ENCODE measurements around the gene TNS3.

Gene TNS3

GRCh38 chr7:47244692-47245091, 337.2 kb downstream of the TNS3 start:
- Mint-ChIP-seq H3K27ac (no peak overlapping the region), H3K9me3 (peaks cover 4% of the 10 kb centered on the region), H3K27me3 (no peaks in the 10 kb centered on the region), H3K4me3 (no peak overlapping the region), H3K4me1 (ENCODE audit: low read depth) (no peaks in the 10 kb centered on the region), H3K36me3 (ENCODE audit: low read depth) (no peaks in the 10 kb centered on the region)
- no peak for DNase-seq

- no peaks in the 10 kb centered on the region for H3K9me3 Mint-ChIP-seq
- no peaks in the 10 kb centered on the region for H3K36me3 Mint-ChIP-seq (ENCODE audit: low read depth)
- no peak for DNase-seq
- H3K27me3 Mint-ChIP-seq, result no peaks in the 10 kb centered on the region
- H3K4me3 Mint-ChIP-seq, result no peak overlapping the region
- no peak overlapping the region for H3K27ac Mint-ChIP-seq
- H3K4me1 Mint-ChIP-seq (ENCODE audit: low read depth), result no peaks in the 10 kb centered on the region
Observed at GRCh38 chr7:47241112-47242065, 340.5 kb downstream of the TNS3 start.

DNA sequence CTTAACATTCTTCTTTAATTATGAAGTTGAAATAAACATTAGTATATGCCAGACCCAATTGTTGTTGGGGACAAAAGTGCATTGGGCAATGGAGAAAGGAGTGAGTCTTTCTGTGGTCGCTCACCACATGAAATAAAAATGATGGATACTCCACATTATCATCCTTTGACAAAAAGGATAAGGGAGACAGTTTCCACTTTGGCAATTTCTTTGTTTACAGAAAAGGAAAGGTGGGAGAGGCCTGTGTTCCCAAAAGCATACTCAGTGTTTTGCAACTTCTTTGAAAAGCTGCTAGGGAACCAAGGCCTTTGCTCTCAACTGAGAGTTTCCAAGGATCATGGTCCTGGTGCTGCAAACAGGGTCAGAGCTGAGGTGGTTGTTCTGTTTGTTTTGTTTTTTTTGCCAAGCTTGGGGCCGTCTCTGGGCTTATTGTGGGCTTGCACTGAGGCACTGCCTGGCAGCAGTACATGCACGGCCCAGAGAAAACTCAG, 341.9 kb downstream of the TNS3 start:
- DNase-seq, result no peak
- H3K9me3 Mint-ChIP-seq, result no peaks in the 10 kb centered on the region
- H3K27ac Mint-ChIP-seq, result no peak overlapping the region
- H3K4me1 Mint-ChIP-seq (ENCODE audit: low read depth), result no peaks in the 10 kb centered on the region
- H3K4me3 Mint-ChIP-seq, result no peak overlapping the region
- H3K36me3 Mint-ChIP-seq (ENCODE audit: low read depth), result no peaks in the 10 kb centered on the region
- no peaks in the 10 kb centered on the region for H3K27me3 Mint-ChIP-seq

DNA sequence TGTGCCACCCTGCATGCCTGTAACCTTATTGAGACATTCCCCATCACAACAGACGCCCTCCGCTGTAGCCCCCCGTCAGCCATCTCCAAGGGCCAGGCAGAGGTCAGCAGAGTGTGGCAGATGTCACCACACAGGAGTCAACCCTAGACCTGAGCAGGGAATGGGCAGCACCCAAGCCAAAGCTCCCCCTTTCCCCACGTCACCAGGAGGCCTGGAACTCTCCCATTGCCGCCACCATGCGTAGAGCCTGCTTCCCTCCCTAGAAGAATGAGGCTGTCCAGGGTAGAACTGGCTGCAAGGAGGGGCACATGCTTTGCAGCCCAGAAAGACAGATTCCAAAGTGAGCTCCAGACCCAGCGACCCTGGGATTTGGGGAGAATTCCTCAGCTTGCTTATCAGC, 342.9 kb downstream of the TNS3 start:
- no peaks in the 10 kb centered on the region for H3K4me1 Mint-ChIP-seq (ENCODE audit: low read depth)
- no peak for DNase-seq
- H3K27me3 Mint-ChIP-seq, result no peaks in the 10 kb centered on the region
- H3K9me3 Mint-ChIP-seq, result no peaks in the 10 kb centered on the region
- no peak overlapping the region for H3K27ac Mint-ChIP-seq
- no peaks in the 10 kb centered on the region for H3K36me3 Mint-ChIP-seq (ENCODE audit: low read depth)
- no peak overlapping the region for H3K4me3 Mint-ChIP-seq

DNA sequence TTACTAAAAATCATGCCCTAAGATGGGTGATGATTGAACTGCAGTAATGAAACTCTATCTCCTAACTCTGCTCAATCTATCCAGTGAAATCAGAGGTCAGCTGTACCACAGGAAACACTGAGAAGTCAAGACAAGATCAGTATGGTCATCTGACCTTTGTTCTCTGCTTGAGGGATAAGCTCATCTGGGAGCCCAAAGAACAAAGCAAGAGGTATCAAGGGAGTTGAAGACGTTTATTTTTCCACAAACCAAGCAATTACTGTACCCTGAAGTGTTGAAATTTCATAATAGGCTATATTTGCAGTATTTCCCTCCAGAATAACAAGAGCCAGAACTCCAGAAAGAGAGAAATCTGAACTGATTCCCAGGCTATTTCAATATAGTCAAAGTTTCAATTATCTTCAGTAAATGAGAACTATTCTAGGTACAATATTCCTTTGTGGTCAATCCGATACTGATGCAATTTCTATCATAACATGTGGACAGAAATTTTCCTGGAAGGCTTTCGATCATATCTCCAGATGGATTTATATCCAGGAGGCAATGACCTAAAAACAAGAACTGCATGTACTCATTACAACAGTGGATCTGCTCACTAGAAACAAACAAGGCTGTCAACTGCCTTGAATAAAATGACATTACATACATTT, 345.3 kb downstream of the TNS3 start:
- no peaks in the 10 kb centered on the region for H3K27me3 Mint-ChIP-seq
- H3K36me3 Mint-ChIP-seq (ENCODE audit: low read depth), result no peaks in the 10 kb centered on the region
- DNase-seq, result no peak
- no peak overlapping the region for H3K27ac Mint-ChIP-seq
- no peaks in the 10 kb centered on the region for H3K4me1 Mint-ChIP-seq (ENCODE audit: low read depth)
- H3K4me3 Mint-ChIP-seq, result no peak overlapping the region
- no peaks in the 10 kb centered on the region for H3K9me3 Mint-ChIP-seq

DNA sequence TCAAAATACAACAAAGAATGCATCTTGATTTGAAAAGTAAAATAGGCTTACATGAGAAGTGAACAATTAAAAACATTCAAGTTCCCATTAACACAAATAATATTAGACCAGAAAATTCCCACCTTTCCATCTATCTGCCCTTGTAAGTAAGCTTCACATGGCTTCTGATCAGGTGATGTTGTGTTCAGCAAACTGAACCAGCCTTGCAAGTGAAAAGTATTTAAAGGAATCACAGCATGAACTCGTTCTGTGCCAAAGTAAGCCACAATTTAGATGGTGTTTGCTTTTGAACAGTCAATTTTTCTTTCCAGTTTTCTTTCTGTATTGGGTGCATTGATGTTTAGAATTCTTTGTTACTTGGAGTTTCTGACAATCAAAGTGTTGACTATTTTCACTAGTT, 347.9 kb downstream of the TNS3 start:
- H3K27ac Mint-ChIP-seq, result no peak overlapping the region
- DNase-seq, result no peak
- H3K9me3 Mint-ChIP-seq, result no peaks in the 10 kb centered on the region
- no peaks in the 10 kb centered on the region for H3K36me3 Mint-ChIP-seq (ENCODE audit: low read depth)
- no peaks in the 10 kb centered on the region for H3K4me1 Mint-ChIP-seq (ENCODE audit: low read depth)
- no peaks in the 10 kb centered on the region for H3K27me3 Mint-ChIP-seq
- H3K4me3 Mint-ChIP-seq, result no peak overlapping the region

GRCh38 chr7:47232751-47233412, 349.0 kb downstream of the TNS3 start:
- Mint-ChIP-seq H3K4me1 (ENCODE audit: low read depth) (no peaks in the 10 kb centered on the region), H3K27ac (no peak overlapping the region), H3K36me3 (ENCODE audit: low read depth) (no peaks in the 10 kb centered on the region), H3K4me3 (no peak overlapping the region), H3K27me3 (no peaks in the 10 kb centered on the region), H3K9me3 (no peaks in the 10 kb centered on the region)
- DNase-seq, result no peak

DNA sequence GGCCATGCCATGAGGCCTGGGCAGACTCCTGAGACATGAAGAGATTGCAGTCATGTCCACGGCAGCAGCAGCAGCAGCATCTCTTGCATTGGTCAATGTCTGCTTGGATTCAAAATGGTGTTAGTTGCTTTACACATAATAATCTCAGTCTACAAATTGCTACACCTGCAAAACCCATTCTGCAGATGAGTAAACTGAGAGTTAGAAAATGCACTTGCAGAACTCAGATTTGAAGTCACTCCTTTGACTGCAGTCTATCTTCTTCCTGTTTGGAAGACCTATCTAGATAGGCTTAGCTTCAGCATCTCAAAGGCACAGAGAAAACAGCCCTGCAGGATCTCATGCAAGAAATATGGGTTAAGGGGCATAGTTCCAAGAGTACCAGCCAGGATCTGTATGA, 350.3 kb downstream of the TNS3 start:
- H3K27ac Mint-ChIP-seq, result no peak overlapping the region
- H3K4me1 Mint-ChIP-seq (ENCODE audit: low read depth), result no peaks in the 10 kb centered on the region
- DNase-seq, result no peak
- no peak overlapping the region for H3K4me3 Mint-ChIP-seq
- peaks cover 10% of the 10 kb centered on the region for H3K27me3 Mint-ChIP-seq
- H3K36me3 Mint-ChIP-seq (ENCODE audit: low read depth), result no peaks in the 10 kb centered on the region
- no peaks in the 10 kb centered on the region for H3K9me3 Mint-ChIP-seq

GRCh38 chr7:47231032-47231431, 350.9 kb downstream of the TNS3 start:
- H3K9me3 Mint-ChIP-seq, result no peaks in the 10 kb centered on the region
- H3K27me3 Mint-ChIP-seq, result peaks cover 10% of the 10 kb centered on the region
- no peak overlapping the region for H3K27ac Mint-ChIP-seq
- H3K4me3 Mint-ChIP-seq, result no peak overlapping the region
- DNase-seq, result no peak
- no peaks in the 10 kb centered on the region for H3K4me1 Mint-ChIP-seq (ENCODE audit: low read depth)
- H3K36me3 Mint-ChIP-seq (ENCODE audit: low read depth), result no peaks in the 10 kb centered on the region

GRCh38 chr7:47228386-47229014, 353.4 kb downstream of the TNS3 start:
- Mint-ChIP-seq H3K36me3 (ENCODE audit: low read depth) (no peaks in the 10 kb centered on the region), H3K27ac (no peak overlapping the region), H3K4me3 (no peak overlapping the region), H3K4me1 (ENCODE audit: low read depth) (no peaks in the 10 kb centered on the region), H3K27me3 (peaks cover 10% of the 10 kb centered on the region), H3K9me3 (no peaks in the 10 kb centered on the region)
- DNase-seq, result no peak

DNA sequence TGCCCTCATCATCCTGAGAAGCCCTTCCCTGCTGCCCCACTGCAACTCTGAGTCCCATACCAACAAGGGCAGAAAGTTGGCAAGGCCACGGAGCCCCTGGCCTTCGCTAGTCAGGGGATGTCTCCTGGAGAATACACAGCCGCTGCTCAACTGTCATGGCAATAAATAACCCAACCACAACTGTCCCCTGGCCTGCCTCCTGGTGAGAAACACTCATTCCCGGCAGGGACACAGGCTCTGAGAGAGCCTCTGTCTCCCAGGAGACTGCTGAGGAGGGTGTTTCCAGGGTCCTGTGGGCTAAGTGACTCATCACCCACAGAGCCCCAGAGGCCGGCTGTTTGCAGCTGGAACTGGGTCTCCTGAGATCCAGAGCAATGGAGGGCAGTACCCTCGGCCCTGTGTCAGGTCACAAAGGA, 354.1 kb downstream of the TNS3 start:
- DNase-seq, result no peak
- Mint-ChIP-seq H3K4me1 (ENCODE audit: low read depth) (no peaks in the 10 kb centered on the region), H3K36me3 (ENCODE audit: low read depth) (no peaks in the 10 kb centered on the region), H3K4me3 (no peak overlapping the region), H3K9me3 (no peaks in the 10 kb centered on the region), H3K27ac (no peak overlapping the region), H3K27me3 (peaks cover 10% of the 10 kb centered on the region)

- Mint-ChIP-seq H3K27ac (no peak overlapping the region), H3K9me3 (no peaks in the 10 kb centered on the region), H3K36me3 (ENCODE audit: low read depth) (no peaks in the 10 kb centered on the region), H3K27me3 (peaks cover 10% of the 10 kb centered on the region), H3K4me1 (ENCODE audit: low read depth) (no peaks in the 10 kb centered on the region), H3K4me3 (no peak overlapping the region)
- DNase-seq, result no peak
Observed at GRCh38 chr7:47226696-47227095, 355.2 kb downstream of the TNS3 start.

DNA sequence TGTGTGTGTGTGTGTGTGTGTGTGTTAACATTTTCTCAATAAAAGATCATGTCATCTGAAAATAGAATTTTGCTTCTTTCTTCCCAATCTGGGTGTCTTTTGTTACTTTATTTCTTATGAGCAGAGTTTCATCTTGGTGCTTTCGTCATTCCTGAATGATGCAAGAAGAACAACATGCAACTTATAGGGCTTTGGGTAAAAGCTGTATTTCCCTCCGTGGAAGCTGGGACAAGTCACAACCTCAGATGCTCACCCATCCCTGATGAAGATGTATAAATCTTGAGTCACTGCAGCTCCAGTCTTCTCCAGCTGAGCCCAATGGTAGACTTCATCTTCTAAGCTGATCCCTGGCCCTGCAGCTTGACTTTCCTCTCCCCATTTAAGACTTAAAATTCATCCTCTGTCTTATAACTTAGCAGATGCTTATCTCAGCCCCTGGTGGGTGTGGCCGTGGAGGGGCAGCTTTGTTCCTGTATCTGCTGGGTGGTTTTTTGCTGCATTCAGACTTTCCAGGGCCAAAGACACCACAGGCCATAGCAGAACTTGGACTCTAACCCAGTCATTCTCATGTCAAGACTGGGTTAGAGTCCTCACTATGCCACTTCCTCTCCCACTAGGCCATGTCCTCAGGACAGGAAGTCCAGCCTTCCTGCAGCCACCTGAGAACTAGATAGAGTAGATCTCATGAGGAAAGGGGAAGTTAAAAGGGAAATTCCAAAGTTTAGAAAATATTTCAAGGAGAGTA, 356.4 kb downstream of the TNS3 start:
- H3K27me3 Mint-ChIP-seq, result peaks cover 10% of the 10 kb centered on the region
- DNase-seq, result no peak
- H3K9me3 Mint-ChIP-seq, result no peaks in the 10 kb centered on the region
- no peaks in the 10 kb centered on the region for H3K4me1 Mint-ChIP-seq (ENCODE audit: low read depth)
- H3K4me3 Mint-ChIP-seq, result no peak overlapping the region
- no peaks in the 10 kb centered on the region for H3K36me3 Mint-ChIP-seq (ENCODE audit: low read depth)
- H3K27ac Mint-ChIP-seq, result no peak overlapping the region

Data from activated T-cell treated with anti-CD3 and anti-CD28 coated beads, Interleukin-2, amount 50 U/mL, for 24 hours (primary cell).